Right atrium auricular region (tissue), 2 donors: ENCODE results near the gene AKAP13. TPM values are rescaled to one million over a fixed set of nuclear protein-coding genes. Genes with fewer than 3 reads are reported as not detected.

Experiments used
- DNase-seq: peaks from one replicate; pipeline ENCODE4 v3.0.0-alpha.2; 2019; ENCODE audit warnings: low spot score
- H3K27ac ChIP-seq, 2 donors: fragments of 200-600 bp; sonication (generic); 1 replicate in 1 of 2; 2 replicates in 1 of 2; pipeline ENCODE4 v1.5.1; 2016 to 2019
- H3K27me3 ChIP-seq, 2 donors: fragments of 200-600 bp; sonication (generic); one replicate each; pipeline versions ENCODE4 v1.5.1 to v1.6.0; 2017 to 2019
- H3K36me3 ChIP-seq: fragments of 200-600 bp; sonication (generic); one replicate; pipeline ENCODE4 v1.5.1; 2016
- H3K4me1 ChIP-seq, 2 donors: fragments of 200-600 bp; sonication (generic); one replicate each; pipeline versions ENCODE4 v1.5.1 to v1.6.0; 2017 to 2019
- H3K4me3 ChIP-seq, 2 donors: fragments of 200-600 bp; sonication (generic); 1 replicate in 1 of 2; 2 replicates in 1 of 2; pipeline ENCODE4 v1.5.1; 2017 to 2019; ENCODE audit warnings: mild to moderate bottlenecking in 1 of 2, moderate library complexity in 1 of 2
- H3K9me3 ChIP-seq, 2 donors: fragments of 200-600 bp; sonication (generic); one replicate each; pipeline ENCODE4 v1.5.1; 2019
- CTCF ChIP-seq, 2 donors: fragments of 200-600 bp; sonication (generic); IDR thresholded peaks; one replicate each; pipeline ENCODE4 v1.5.1; 2019; ENCODE audit warnings: antibody characterized with exemption in 2 of 2
- total RNA-seq, 2 donors: library from RNA; depleted of rRNA; stranded (reverse); fragments of >200 nt; gene quantifications; one replicate each; pipeline ENCODE4 v1.1.0, GENCODE V29; 2016

Gene AKAP13
- total RNA-seq, 2 donors from 2014 or later = 293 to 339 TPM

GRCh38 chr15:85598219-85598618 is 217.8 kb downstream of the AKAP13 start:
- no peaks in the 10 kb centered on the region for H3K27me3 ChIP-seq
- peak overlapping the region; percentile 45 to 65 for H3K27ac ChIP-seq
- DNase-seq = no peak
- H3K4me1 ChIP-seq = peaks cover 0 to 47% of the 10 kb centered on the region in 2 donors
- peaks cover 24% of the 10 kb centered on the region for H3K36me3 ChIP-seq
- TF ChIP-seq CTCF (IDR thresholded peaks at IDR 0.05) = no peak
- H3K4me3 ChIP-seq = no peak overlapping the region
- no peaks in the 10 kb centered on the region for H3K9me3 ChIP-seq

DNA sequence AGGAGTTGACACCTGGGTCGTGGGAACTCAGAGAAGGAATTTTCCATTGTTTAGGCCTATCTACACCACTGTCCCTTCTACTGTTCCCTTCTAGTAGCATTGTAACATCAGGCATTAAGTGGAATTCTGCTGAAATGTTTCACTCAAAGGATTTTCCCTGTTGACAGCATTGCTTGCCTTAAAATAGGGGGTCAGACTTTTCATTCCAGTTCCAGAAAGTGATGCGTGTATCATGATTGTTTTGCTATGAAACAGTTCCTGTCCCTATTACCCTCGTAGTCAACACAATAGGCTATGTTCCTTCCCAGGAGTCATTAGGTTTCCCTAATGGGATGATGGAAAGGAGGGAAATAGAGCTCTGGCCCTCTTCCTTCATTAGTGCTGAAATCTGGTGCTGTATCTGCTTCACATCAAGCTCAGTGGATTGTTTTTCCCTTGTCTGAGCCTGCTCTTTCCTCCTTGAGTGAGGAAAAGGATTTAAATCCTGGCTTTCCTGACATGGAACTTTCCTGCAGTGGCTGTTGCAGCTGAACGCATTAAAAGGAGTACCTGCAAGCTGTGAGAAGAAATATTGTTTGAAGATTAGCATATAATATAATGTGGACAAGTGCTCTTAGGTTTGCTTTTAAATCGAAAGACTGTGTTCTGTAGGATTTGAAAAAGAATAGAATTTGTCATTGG is 218.5 kb downstream of the AKAP13 start:
- H3K4me1 ChIP-seq = peaks cover 0 to 42% of the 10 kb centered on the region in 2 donors
- no peak for TF ChIP-seq CTCF (IDR thresholded peaks at IDR 0.05)
- DNase-seq = no peak
- peak overlapping the region; percentile 45 to 65 for H3K27ac ChIP-seq
- H3K36me3 ChIP-seq = peaks cover 30% of the 10 kb centered on the region
- no peaks in the 10 kb centered on the region for H3K9me3 ChIP-seq
- no peaks in the 10 kb centered on the region for H3K27me3 ChIP-seq
- no peak overlapping the region for H3K4me3 ChIP-seq

DNA sequence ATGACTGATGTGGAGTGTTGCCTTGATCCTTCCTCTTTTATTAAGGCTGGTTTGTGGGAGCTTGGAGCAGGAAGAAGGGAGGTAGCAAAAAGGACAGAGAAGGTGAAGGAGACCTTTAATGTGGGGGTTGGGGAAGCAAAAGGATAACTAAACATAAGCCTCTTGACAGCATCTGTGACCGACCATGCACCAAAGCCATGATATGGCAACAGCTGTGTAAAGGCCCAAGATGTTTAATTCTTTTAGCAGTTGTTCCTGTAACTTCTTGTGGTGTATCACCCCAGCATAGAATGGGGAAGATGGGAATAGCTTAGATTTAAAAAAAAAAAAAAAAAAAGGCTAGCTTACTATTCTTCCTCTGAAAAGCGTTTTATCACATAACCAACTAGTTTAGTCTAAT is 219.6 kb downstream of the AKAP13 start:
- peak overlapping the region; percentile 45 to 65 for H3K27ac ChIP-seq
- H3K36me3 ChIP-seq = peaks cover 32% of the 10 kb centered on the region
- DNase-seq = no peak
- no peaks in the 10 kb centered on the region for H3K9me3 ChIP-seq
- no peak for TF ChIP-seq CTCF (IDR thresholded peaks at IDR 0.05)
- no peak overlapping the region for H3K4me3 ChIP-seq
- peaks cover 0 to 33% of the 10 kb centered on the region in 2 donors for H3K4me1 ChIP-seq
- H3K27me3 ChIP-seq = no peaks in the 10 kb centered on the region

DNA sequence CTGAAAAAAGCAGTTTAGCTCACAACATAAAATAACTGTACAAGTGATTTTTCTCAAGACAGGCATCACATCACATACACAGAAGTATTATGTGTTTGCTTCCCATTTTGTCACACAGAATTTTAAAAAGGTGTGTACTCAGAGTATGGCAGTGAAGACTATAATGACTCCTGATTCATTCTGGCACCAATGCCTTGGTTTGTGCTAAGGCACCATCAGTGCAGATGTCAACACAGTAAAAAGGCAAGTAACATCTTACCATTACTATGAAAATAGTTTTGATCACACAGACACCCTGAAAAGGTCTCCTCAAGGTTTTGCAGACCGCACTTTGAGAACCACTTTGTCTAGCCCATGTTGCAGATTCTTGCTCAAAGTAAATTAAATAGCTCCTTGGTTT is 222.8 kb downstream of the AKAP13 start:
- no peak overlapping the region for H3K4me3 ChIP-seq
- no peaks in the 10 kb centered on the region for H3K27me3 ChIP-seq
- peaks cover 21% of the 10 kb centered on the region for H3K36me3 ChIP-seq
- no peak for TF ChIP-seq CTCF (IDR thresholded peaks at IDR 0.05)
- H3K27ac ChIP-seq = no peak overlapping the region
- no peak for DNase-seq
- H3K9me3 ChIP-seq = no peaks in the 10 kb centered on the region
- H3K4me1 ChIP-seq = peaks cover 0 to 39% of the 10 kb centered on the region in 2 donors

DNA sequence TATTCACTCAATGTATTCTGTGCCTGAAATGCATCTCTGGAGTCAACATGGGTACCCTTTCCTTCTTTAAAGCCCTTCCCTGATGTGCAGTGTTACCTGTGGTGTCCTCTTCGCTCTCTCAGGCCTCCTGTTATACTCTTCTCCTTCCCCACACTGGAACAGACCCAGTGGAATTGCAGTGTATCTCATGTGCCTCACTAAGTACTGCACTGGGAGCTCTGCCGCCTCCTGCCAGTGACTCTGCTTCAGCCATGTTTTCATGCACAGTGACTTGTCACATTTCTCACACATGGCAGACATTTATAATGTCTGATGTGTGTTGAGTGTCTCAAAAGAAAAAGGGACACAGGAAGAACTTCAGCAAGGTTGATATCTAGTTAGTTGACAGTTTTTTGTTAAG is 223.3 kb downstream of the AKAP13 start:
- DNase-seq = no peak
- Histone ChIP-seq H3K36me3 (peaks cover 15% of the 10 kb centered on the region), H3K27ac (no peak overlapping the region)

More for the DNA sequence above, 223.3 kb downstream of the AKAP13 start:
- no peak for TF ChIP-seq CTCF (IDR thresholded peaks at IDR 0.05)
- Histone ChIP-seq H3K27me3 (no peaks in the 10 kb centered on the region), H3K9me3 (no peaks in the 10 kb centered on the region), H3K4me3 (no peak overlapping the region), H3K4me1 (peaks cover 0 to 39% of the 10 kb centered on the region in 2 donors)
